ENCODE results near the gene INPP5F. TPM values are rescaled to one million over a fixed set of nuclear protein-coding genes. Genes with fewer than 3 reads are reported as not detected.
A peak's percentile ranks its signal among the peaks of the same experiment; 100 is the strongest.

The INPP5F gene
- total RNA-seq, 2 donors from 2014 or later = 3.6 to 7.8 TPM

DNA sequence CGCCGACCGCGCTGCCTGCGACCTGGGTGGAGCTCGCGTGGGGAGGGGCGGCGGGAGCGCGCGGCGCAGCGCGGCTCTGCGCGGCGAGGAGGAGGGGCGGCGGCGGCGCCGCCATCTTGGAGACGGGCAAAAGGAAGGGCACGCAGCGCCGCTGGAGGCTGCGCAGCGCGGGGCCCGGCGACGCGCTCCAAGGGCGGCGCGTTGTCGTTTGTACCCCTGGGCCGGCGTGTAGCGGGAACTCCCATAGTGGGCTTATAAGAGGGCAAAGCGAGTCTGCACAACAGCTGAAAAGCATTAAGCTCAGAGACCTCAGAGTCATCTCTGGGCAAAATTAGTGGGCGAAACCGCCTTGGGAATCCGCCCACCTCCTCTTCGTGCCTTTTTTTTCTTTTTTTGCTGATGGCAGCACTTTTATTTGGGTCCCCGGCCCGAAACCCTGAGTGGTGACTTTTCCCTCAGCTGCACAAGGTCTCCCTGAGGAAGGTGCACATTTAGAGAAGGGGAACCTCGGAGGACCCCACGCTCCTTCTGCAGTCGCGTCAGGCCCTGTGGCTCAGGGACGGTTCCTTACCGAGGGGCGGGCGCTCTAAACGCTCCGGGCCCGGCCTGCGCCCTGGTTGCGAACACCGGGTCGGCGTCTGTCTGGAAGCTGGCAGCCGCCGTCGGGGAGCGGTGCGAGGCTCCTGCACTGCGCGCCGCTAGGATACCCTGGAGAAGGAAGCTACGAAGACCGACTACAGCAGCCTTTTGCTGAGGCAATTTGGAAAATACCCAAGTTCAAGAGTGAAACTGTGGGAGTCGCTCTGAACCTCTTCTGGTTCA, 147.2 kb downstream of the INPP5F start:
- Histone ChIP-seq H3K4me1 (peaks cover 35% of the 10 kb centered on the region), H3K36me3 (replicated peaks in 1 of 2; ENCODE audit: insufficient read depth in 1 of 2, low read depth in 2 of 2) (no peaks in the 10 kb centered on the region), H3K9me3 (no peaks in the 10 kb centered on the region), H3K27ac (peak overlapping the region; percentile 73 to 94 (median 84)), H3K27me3 (no peaks in the 10 kb centered on the region), H3K4me3 (peak overlapping the region; percentile 58 to 82)
- DNase-seq (peak; percentile 85 to 87 (median 86)), ATAC-seq (peak; percentile 96)
- intact Hi-C loops (cut with DNase I) = no loop called here
- 0 to 1% methylated on average over 11 to 72 of the region's 75 CpGs for WGBS, 2 donors
- TF ChIP-seq POLR2A (IDR thresholded peaks at IDR 0.05) = peak in 2 of 3 donors; percentile 68 to 70
- TF ChIP-seq, protein P1, sequence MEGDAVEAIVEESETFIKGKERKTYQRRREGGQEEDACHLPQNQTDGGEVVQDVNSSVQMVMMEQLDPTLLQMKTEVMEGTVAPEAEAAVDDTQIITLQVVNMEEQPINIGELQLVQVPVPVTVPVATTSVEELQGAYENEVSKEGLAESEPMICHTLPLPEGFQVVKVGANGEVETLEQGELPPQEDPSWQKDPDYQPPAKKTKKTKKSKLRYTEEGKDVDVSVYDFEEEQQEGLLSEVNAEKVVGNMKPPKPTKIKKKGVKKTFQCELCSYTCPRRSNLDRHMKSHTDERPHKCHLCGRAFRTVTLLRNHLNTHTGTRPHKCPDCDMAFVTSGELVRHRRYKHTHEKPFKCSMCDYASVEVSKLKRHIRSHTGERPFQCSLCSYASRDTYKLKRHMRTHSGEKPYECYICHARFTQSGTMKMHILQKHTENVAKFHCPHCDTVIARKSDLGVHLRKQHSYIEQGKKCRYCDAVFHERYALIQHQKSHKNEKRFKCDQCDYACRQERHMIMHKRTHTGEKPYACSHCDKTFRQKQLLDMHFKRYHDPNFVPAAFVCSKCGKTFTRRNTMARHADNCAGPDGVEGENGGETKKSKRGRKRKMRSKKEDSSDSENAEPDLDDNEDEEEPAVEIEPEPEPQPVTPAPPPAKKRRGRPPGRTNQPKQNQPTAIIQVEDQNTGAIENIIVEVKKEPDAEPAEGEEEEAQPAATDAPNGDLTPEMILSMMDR (IDR thresholded peaks at IDR 0.05) = peak in 2 of 7 experiments; percentile 6 to 8

DNA sequence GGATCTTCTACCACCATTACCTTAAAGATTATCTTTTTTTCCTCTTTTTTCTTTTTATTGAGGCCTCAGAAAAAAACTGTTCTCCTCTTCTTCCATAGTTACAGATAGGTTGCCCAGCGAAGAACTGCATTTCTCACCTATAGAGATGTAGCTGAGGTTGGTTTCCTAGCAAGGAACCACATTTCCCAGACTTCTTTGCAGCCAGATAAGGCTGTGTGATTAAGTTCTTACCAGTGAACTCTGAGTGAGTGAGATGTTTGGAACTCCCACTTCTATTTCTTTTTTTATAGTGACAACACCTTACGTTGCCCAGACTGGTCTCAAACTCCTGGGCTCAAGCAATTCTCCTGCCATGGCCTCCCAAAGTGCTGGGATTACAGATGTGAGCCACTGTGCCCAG, 152.7 kb downstream of the INPP5F start:
- DNase-seq = no peak
- intact Hi-C loops (cut with DNase I) = no loop called here
- WGBS, 2 donors = 58 to 61% methylated on average over 2 of the region's 2 CpGs
- TF ChIP-seq POLR2A (IDR thresholded peaks at IDR 0.05) = no peak
- TF ChIP-seq, protein P1 (IDR thresholded peaks at IDR 0.05) = no peak
- no peak overlapping the region for H3K4me3 ChIP-seq
- H3K4me1 ChIP-seq = peaks cover 6% of the 10 kb centered on the region
- H3K27ac ChIP-seq = no peak overlapping the region
- no peaks in the 10 kb centered on the region for H3K27me3 ChIP-seq
- ATAC-seq = no peak
- H3K36me3 ChIP-seq (replicated peaks in 1 of 2; ENCODE audit: insufficient read depth in 1 of 2, low read depth in 2 of 2) = no peaks in the 10 kb centered on the region
- no peaks in the 10 kb centered on the region for H3K9me3 ChIP-seq

Small RNA genes within 50 kb of the gene (small RNA-seq; reads per million reads assigned to genes)
- not detected for gene RN7SL846P

Other genes starting within 250 kb of the INPP5F start
- gene RGS10, start 183.3 kb upstream of the INPP5F start, total RNA-seq = 10 to 100 TPM; 13.2 to 21.3 TPM
- gene TIAL1, start 129.1 kb upstream of the INPP5F start, total RNA-seq = 10 to 100 TPM; 34.9 to 36.1 TPM
- 10 to 100 TPM; 11.9 to 17.5 TPM for gene BAG3, start 74.7 kb upstream of the INPP5F start, total RNA-seq
- 10 to 100 TPM; 26.2 to 29.0 TPM for gene MCMBP, start 146.8 kb downstream of the INPP5F start, total RNA-seq
- 10 to 100 TPM; 10.1 to 24.1 TPM for gene SEC23IP, start 166.7 kb downstream of the INPP5F start, total RNA-seq